Osteoblast (primary cell): Measurements from ENCODE around the gene LSP1. TPM values are rescaled to one million over a fixed set of nuclear protein-coding genes. Genes with fewer than 3 reads are reported as not detected.

Experiments used
- DNase-seq: peaks from one replicate; pipeline ENCODE4 v3.0.0; 2011; ENCODE audit warnings: low spot score, mixed read lengths; ENCODE audit not compliant: insufficient read length; ENCODE audit errors: missing footprints
- H2AFZ ChIP-seq: 2 replicates; pipeline ENCODE4 v1.6.0; 2011; ENCODE audit warnings: mild to moderate bottlenecking, low read length
- H3K27ac ChIP-seq: 2 replicates; pipeline ENCODE4 v1.5.1; 2011; ENCODE audit warnings: mild to moderate bottlenecking, low read depth, low read length, moderate library complexity
- H3K27me3 ChIP-seq: 2 replicates; pipeline ENCODE4 v1.6.0; 2012; ENCODE audit warnings: mild to moderate bottlenecking, control low read depth, inconsistent platforms, low read length, moderate library complexity; ENCODE audit not compliant: insufficient read depth
- H3K36me3 ChIP-seq: 2 replicates; pipeline ENCODE4 v1.5.1; 2011; ENCODE audit warnings: mild to moderate bottlenecking, low read length, control low read depth, moderate library complexity; ENCODE audit not compliant: insufficient read depth
- H3K4me1 ChIP-seq: 2 replicates; pipeline ENCODE4 v1.5.1; 2011; ENCODE audit warnings: mild to moderate bottlenecking, low read length, control low read depth, moderate library complexity; ENCODE audit not compliant: insufficient read depth
- H3K4me2 ChIP-seq: 2 replicates; pipeline ENCODE4 v1.6.0; 2011; ENCODE audit warnings: mild to moderate bottlenecking, low read length; ENCODE audit not compliant: insufficient read depth
- H3K4me3 ChIP-seq: fragments of 200-600 bp; sonication (generic); 3 replicates; pipeline ENCODE4 v1.5.1; 2012; ENCODE audit warnings: mild to moderate bottlenecking, low read length, inconsistent platforms; ENCODE audit not compliant: insufficient read depth
- H3K79me2 ChIP-seq: 2 replicates; pipeline ENCODE4 v1.6.0; 2012; ENCODE audit warnings: mild to moderate bottlenecking, low read length, control low read depth, inconsistent platforms; ENCODE audit not compliant: insufficient read depth
- H3K9me3 ChIP-seq: 2 replicates; pipeline ENCODE4 v1.5.1; 2011; ENCODE audit warnings: low read depth, low read length, control low read depth
- H4K20me1 ChIP-seq: 2 replicates; pipeline ENCODE4 v1.6.0; 2012; ENCODE audit warnings: mild to moderate bottlenecking, low read length, control low read depth; ENCODE audit not compliant: insufficient read depth
- total RNA-seq: library from RNA; depleted of rRNA; stranded (reverse); fragments of >200 nt; gene quantifications from 2 replicates; pipeline ENCODE4 v1.2.3, GENCODE V29; 2012
- TF ChIP-seq, protein P1 (sequence below): IDR thresholded peaks from 2 replicates; pipeline ENCODE4 v1.5.1; 2011; ENCODE audit warnings: mild to moderate bottlenecking, low read depth, low read length, moderate library complexity; ENCODE audit errors: extremely low read depth

Gene LSP1
- total RNA-seq, 1 donor, result 54.6 TPM

DNA sequence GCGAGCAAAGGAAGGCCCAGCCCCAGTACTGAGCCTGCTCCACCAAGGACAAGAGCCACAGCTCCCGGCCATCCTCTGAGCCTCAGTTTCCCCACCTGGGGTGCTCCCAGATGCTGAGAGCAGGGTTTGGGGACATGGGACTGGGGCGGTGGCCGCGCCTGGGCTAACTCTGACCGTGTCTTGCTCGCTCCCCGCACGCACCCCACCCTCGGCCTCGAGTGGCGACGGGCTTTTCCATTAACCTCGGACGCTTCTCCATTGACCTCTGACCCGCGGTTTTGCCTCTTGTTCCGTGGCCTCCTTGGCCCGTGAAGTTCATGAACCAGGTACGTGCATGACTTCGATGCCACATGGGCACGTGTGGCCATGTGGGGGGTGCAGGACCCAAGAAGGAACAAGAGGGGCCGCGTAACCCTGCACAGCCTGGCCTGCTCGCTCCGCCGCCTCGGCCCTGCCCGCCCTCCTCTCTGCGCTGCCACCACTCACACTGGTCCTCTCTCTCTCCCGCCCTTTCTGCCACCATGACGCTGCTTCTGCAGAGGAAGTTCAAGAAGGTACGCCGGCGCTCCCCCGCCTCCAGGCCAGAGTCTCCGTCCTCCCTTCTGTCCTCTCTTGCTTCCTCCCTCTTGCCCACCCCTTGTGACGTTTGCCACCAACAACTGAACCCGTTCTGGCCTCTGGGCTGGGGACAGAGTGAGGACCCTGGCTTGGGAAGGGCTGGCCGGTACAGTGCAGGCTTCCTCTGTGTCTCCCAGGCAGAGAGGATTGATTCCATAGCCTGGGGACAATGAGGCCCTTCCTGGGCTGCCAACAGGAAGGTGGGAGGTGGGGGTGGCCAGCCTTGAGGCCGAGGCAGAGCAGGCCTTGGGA lies 73.5 kb downstream of the LSP1 start:
- Histone ChIP-seq H3K27ac (no peak overlapping the region), H3K79me2 (no peaks in the 10 kb centered on the region), H3K4me3 (no peak overlapping the region), H3K4me2 (no peak overlapping the region), H4K20me1 (no peaks in the 10 kb centered on the region), H3K9me3 (no peaks in the 10 kb centered on the region), H3K27me3 (no peaks in the 10 kb centered on the region), H2AFZ (no peak overlapping the region), H3K4me1 (peaks cover 6% of the 10 kb centered on the region), H3K36me3 (no peaks in the 10 kb centered on the region)
- TF ChIP-seq, protein P1, sequence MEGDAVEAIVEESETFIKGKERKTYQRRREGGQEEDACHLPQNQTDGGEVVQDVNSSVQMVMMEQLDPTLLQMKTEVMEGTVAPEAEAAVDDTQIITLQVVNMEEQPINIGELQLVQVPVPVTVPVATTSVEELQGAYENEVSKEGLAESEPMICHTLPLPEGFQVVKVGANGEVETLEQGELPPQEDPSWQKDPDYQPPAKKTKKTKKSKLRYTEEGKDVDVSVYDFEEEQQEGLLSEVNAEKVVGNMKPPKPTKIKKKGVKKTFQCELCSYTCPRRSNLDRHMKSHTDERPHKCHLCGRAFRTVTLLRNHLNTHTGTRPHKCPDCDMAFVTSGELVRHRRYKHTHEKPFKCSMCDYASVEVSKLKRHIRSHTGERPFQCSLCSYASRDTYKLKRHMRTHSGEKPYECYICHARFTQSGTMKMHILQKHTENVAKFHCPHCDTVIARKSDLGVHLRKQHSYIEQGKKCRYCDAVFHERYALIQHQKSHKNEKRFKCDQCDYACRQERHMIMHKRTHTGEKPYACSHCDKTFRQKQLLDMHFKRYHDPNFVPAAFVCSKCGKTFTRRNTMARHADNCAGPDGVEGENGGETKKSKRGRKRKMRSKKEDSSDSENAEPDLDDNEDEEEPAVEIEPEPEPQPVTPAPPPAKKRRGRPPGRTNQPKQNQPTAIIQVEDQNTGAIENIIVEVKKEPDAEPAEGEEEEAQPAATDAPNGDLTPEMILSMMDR, result no peak
- DNase-seq, result peak; percentile 63

DNA sequence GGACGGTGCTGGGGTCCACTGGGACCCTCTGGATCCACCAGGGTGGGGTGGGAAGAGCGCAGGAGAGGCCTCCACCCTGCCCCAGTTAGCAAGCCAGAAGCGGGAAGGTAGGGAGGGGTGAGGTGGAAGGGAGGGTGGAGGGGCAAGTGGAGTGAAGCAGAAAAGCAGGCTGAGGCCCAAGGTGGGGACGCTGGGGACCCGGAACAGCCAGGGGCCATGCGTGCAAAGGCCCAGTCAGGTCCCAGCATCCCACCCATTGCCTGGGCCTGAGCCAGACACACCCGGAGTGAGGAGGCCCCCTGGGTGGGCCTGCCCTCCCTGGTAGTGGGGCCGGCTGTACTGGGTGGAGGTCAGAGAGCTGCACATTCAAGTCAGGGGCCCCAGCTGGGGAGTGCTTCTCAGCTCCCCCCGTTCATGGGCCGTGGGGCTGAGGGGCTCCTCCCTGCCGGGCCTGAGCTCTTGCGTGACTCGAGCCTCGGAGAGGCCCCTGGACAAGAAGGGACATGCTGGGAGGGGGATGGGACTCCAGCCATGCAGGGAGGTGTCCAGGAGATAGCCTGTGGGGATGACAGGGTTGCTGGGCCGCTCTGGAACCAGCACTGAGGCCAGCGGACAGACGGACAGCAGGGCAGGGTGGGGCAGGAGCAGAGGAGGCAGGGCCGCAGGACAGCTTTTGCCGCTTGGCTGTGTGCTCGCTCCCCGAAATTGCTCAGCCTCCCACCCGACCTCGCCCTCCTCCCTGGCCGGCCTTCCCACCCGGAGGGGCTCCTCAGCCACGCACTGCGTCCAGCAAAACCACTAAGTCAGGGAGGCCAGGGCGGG lies 74.4 kb downstream of the LSP1 start:
- no peak overlapping the region for H3K4me2 ChIP-seq
- peaks cover 7% of the 10 kb centered on the region for H3K4me1 ChIP-seq
- TF ChIP-seq, protein P1, result no peak
- H3K27ac ChIP-seq, result no peak overlapping the region
- no peak overlapping the region for H3K4me3 ChIP-seq
- no peaks in the 10 kb centered on the region for H4K20me1 ChIP-seq
- H2AFZ ChIP-seq, result no peak overlapping the region
- peak; percentile 73 for DNase-seq
- no peaks in the 10 kb centered on the region for H3K9me3 ChIP-seq
- no peaks in the 10 kb centered on the region for H3K36me3 ChIP-seq
- no peaks in the 10 kb centered on the region for H3K27me3 ChIP-seq
- no peaks in the 10 kb centered on the region for H3K79me2 ChIP-seq

DNA sequence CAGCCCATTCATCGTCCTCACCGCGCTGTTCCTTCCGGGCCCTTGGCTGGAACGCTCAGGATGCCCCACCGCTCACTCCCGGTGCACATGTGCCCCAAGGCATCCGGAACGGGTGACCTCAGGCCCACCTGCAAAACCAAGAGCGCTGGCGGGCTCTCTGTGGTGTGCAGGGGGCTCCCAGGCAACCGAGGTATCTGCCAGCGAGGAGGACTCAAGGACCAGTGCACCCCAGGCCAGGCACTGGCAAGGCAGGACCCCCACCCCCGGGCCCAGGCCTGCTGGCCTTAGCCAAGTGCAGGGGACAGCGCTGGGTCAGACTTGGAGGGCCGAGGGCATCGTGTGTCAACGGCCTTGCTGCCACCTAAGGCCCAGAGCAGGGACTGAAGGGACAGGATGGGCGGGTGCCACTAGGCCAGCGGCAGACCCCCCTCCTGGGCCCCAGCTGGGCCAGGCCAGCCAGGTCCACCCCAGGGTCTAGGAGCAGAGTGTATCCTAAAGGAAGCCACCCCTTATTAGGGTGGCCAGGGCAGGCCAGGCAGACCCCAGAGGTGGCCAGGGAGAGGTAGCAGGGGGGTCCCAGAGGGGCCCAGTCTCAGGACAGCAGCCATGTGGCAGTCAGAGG lies 75.1 kb downstream of the LSP1 start:
- H3K4me2 ChIP-seq, result no peak overlapping the region
- H2AFZ ChIP-seq, result no peak overlapping the region
- TF ChIP-seq, protein P1, result no peak
- H3K79me2 ChIP-seq, result no peaks in the 10 kb centered on the region
- no peaks in the 10 kb centered on the region for H4K20me1 ChIP-seq
- peaks cover 7% of the 10 kb centered on the region for H3K4me1 ChIP-seq
- no peaks in the 10 kb centered on the region for H3K36me3 ChIP-seq
- H3K27ac ChIP-seq, result no peak overlapping the region
- peak; percentile 82 for DNase-seq
- no peaks in the 10 kb centered on the region for H3K27me3 ChIP-seq
- H3K9me3 ChIP-seq, result no peaks in the 10 kb centered on the region
- H3K4me3 ChIP-seq, result no peak overlapping the region

DNA sequence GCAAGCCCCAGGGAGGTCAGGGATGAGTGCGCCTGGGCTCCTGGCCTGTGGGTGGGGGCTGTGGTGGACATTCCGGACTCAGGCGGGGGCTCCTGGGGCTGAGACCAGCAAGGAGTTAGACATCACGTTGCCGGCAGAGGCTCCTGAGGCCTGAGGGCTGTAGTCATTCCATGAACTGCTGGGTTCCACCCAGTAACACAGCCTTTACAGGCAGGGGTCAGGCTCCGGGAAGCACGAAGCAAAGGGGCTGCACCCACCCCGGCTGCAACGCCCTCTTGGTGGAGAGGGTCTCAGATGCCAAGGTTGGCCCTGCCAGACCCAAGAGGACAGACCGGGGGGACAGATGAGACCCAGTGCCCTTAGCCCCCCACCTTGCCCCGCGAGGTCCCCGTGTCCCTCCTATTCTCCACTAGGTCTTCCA lies 75.6 kb downstream of the LSP1 start:
- TF ChIP-seq, protein P1, result no peak
- peaks cover 7% of the 10 kb centered on the region for H3K4me1 ChIP-seq
- H3K79me2 ChIP-seq, result no peaks in the 10 kb centered on the region
- no peaks in the 10 kb centered on the region for H3K27me3 ChIP-seq
- no peak overlapping the region for H3K4me2 ChIP-seq
- H3K27ac ChIP-seq, result no peak overlapping the region
- no peaks in the 10 kb centered on the region for H3K36me3 ChIP-seq
- no peak overlapping the region for H2AFZ ChIP-seq
- H4K20me1 ChIP-seq, result no peaks in the 10 kb centered on the region
- no peaks in the 10 kb centered on the region for H3K9me3 ChIP-seq
- peak; percentile 80 for DNase-seq
- H3K4me3 ChIP-seq, result no peak overlapping the region
